Bronchial epithelial cell (primary cell): ENCODE results near the gene EMC10. TPM values are rescaled to one million over a fixed set of nuclear protein-coding genes. Genes with fewer than 3 reads are reported as not detected.

Experiments used
- DNase-seq: peaks from one replicate; pipeline ENCODE4 v3.0.0-alpha.2; 2010; ENCODE audit warnings: low read depth
- FAIRE-seq: peaks from 2 replicates; lab custom pipeline; 2011; peaks lifted over from hg19 to GRCh38; lab: Jason Lieb, UNC
- H3K27me3 ChIP-seq: 2 replicates; pipeline ENCODE4 v1.5.1; 2011; ENCODE audit warnings: low read length; ENCODE audit not compliant: control insufficient read depth, insufficient read depth
- H3K36me3 ChIP-seq: 2 replicates; pipeline ENCODE4 v1.5.1; 2011; ENCODE audit warnings: low read length; ENCODE audit not compliant: control insufficient read depth, insufficient read depth
- H3K4me3 ChIP-seq: 2 replicates; pipeline ENCODE4 v1.5.1; 2011; ENCODE audit warnings: mild to moderate bottlenecking, low read depth, low read length, control low read depth
- CTCF ChIP-seq: IDR thresholded peaks from 2 replicates; pipeline ENCODE4 v1.5.1; 2011; ENCODE audit warnings: mild to moderate bottlenecking, moderate library complexity, low read length, control low read depth, inconsistent platforms; ENCODE audit not compliant: insufficient read depth, severe bottlenecking
- total RNA-seq: library from RNA; depleted of rRNA; stranded (reverse); fragments of >200 nt; gene quantifications from 2 replicates; pipeline ENCODE4 v1.2.1, GENCODE V29; 2014

The EMC10 gene
- total RNA-seq, 1 donor from 2014 or later, result 24.7 TPM

- no peak overlapping the region for H3K4me3 ChIP-seq
- FAIRE-seq, result no peak
- no peaks in the 10 kb centered on the region for H3K27me3 ChIP-seq
- TF ChIP-seq CTCF, result no peak
- no peaks in the 10 kb centered on the region for H3K36me3 ChIP-seq
- DNase-seq, result no peak
These were observed 12.3 kb downstream of the EMC10 start for GRCh38 chr19:50488389-50489194.

GRCh38 chr19:50489461-50490011 lies 13.2 kb downstream of the EMC10 start:
- Histone ChIP-seq H3K36me3 (no peaks in the 10 kb centered on the region), H3K27me3 (no peaks in the 10 kb centered on the region), H3K4me3 (no peak overlapping the region)
- DNase-seq (no peak), FAIRE-seq (no peak)
- TF ChIP-seq CTCF, result no peak

GRCh38 chr19:50490411-50490811 lies 14.1 kb downstream of the EMC10 start:
- DNase-seq, result no peak
- H3K36me3 ChIP-seq, result no peaks in the 10 kb centered on the region
- FAIRE-seq, result no peak
- no peak overlapping the region for H3K4me3 ChIP-seq
- H3K27me3 ChIP-seq, result no peaks in the 10 kb centered on the region
- TF ChIP-seq CTCF, result no peak

- no peak for DNase-seq
- no peak for TF ChIP-seq CTCF
- H3K4me3 ChIP-seq, result no peak overlapping the region
- H3K36me3 ChIP-seq, result no peaks in the 10 kb centered on the region
- no peak for FAIRE-seq
- no peaks in the 10 kb centered on the region for H3K27me3 ChIP-seq
These were observed 14.7 kb downstream of the EMC10 start for GRCh38 chr19:50490991-50491472.

GRCh38 chr19:50492303-50493052 lies 16.2 kb downstream of the EMC10 start:
- H3K4me3 ChIP-seq, result no peak overlapping the region
- TF ChIP-seq CTCF, result no peak
- FAIRE-seq, result no peak
- no peaks in the 10 kb centered on the region for H3K36me3 ChIP-seq
- no peaks in the 10 kb centered on the region for H3K27me3 ChIP-seq
- no peak for DNase-seq
